Panc1 (cell line): Measurements from ENCODE around the gene DCAF12L1. TPM values are rescaled to one million over a fixed set of nuclear protein-coding genes. Genes with fewer than 3 reads are reported as not detected.

Source experiments
- ATAC-seq: fragments of 200-7000 bp; cut with Tn5 transposase; 2 replicates; pipeline ENCODE4 v1.9.1; 2020; ENCODE audit warnings: mild to moderate bottlenecking, moderate library complexity
- BruUV-seq: library from RNA; stranded (reverse); fragments of 400-500 nt; replicated peaks from 2 replicates; lab custom pipeline; 2021; lab: Mats Ljungman, UMichigan
- CTCF ChIA-PET: fragments of 300-600 bp; sonication (Branson Sonifier 250); formaldehyde crosslinking; loops from one replicate; lab custom pipeline; 2022; ENCODE audit warnings: antibody characterized with exemption; lab: Charles Lee
- POLR2A ChIA-PET: fragments of 300-600 bp; sonication (Branson Sonifier 250); formaldehyde crosslinking; loops from one replicate; lab custom pipeline; 2022; ENCODE audit warnings: antibody characterized with exemption; lab: Charles Lee
- DNase-seq: peaks from one replicate; pipeline ENCODE4 v3.0.0-alpha.2; 2010; ENCODE audit warnings: low read depth, low spot score
- H3K27ac ChIP-seq: 2 replicates; pipeline ENCODE4 v1.5.1; 2011; ENCODE audit warnings: mild to moderate bottlenecking, low read length, inconsistent platforms
- H3K27me3 ChIP-seq: fragments of 200-500 bp; sonication (Bioruptor generic); 2 replicates; pipeline ENCODE4 v1.6.0; 2014; ENCODE audit warnings: low read length, inconsistent platforms; ENCODE audit not compliant: control insufficient read depth, insufficient read depth
- H3K36me3 ChIP-seq: fragments of 200-500 bp; sonication (Bioruptor generic); 2 replicates; pipeline ENCODE4 v1.5.1; 2014; ENCODE audit warnings: inconsistent platforms, mild to moderate bottlenecking, low read length, moderate library complexity; ENCODE audit not compliant: control insufficient read depth, insufficient read depth
- H3K4me1 ChIP-seq: 2 replicates; pipeline ENCODE4 v1.5.1; 2011; ENCODE audit warnings: inconsistent platforms, mild to moderate bottlenecking, low read length, moderate library complexity; ENCODE audit not compliant: control insufficient read depth, insufficient read depth
- H3K4me3 ChIP-seq, 2 experiments: 2 replicates each; pipeline ENCODE4 v1.5.1; 2011 to 2012; ENCODE audit warnings: low read depth in 2 of 2, low read length in 2 of 2, mild to moderate bottlenecking in 2 of 2, inconsistent platforms in 1 of 2, moderate library complexity in 1 of 2
- H3K9me3 ChIP-seq: fragments of 200-500 bp; sonication (Bioruptor generic); 2 replicates; pipeline ENCODE4 v1.5.1; 2014; ENCODE audit warnings: low read depth, mild to moderate bottlenecking, inconsistent platforms, low read length, moderate library complexity; ENCODE audit not compliant: control insufficient read depth, insufficient read depth
- POLR2AphosphoS5 ChIP-seq: IDR thresholded peaks from 2 replicates; pipeline ENCODE4 v1.6.1; 2012; ENCODE audit warnings: mild to moderate bottlenecking, low read depth, low read length, moderate library complexity
- SIN3A ChIP-seq: IDR thresholded peaks from 2 replicates; pipeline ENCODE4 v1.6.1; 2012; ENCODE audit warnings: low read depth, mild to moderate bottlenecking, low read length, moderate library complexity, borderline replicate concordance; ENCODE audit not compliant: insufficient read depth
- TCF7L2 ChIP-seq: IDR thresholded peaks from 2 replicates; pipeline ENCODE4 v1.6.1; 2011; ENCODE audit warnings: mild to moderate bottlenecking, low read depth, low read length, inconsistent platforms
- in situ Hi-C: cut with HindIII; loops from 2 replicates; pipeline ENCODE4 v1.10.0; 2016; ENCODE audit warnings: low sequenced_read_pairs, low pct_unique_long_range_greater_than_20kb
- intact Hi-C: fragments of 100-400 bp; cut with micrococcal nuclease; formaldehyde crosslinking; loops from one replicate; pipeline ENCODE4 v1.10.0; 2022; ENCODE audit not compliant: unreplicated experiment
- total RNA-seq: library from RNA; stranded (reverse); gene quantifications from one replicate; pipeline ENCODE4 v1.2.1, GENCODE V29; 2021; ENCODE audit not compliant: unreplicated experiment
- TF ChIP-seq, protein P1 (sequence below), 2 experiments: IDR thresholded peaks; 2 replicates each; pipeline ENCODE4 v1.6.1; 2011 to 2012; ENCODE audit warnings: low read depth in 2 of 2, control low read depth in 1 of 2, low read length in 1 of 2, mild to moderate bottlenecking in 1 of 2, moderate library complexity in 1 of 2; ENCODE audit not compliant: insufficient read depth in 1 of 2
- TF ChIP-seq, protein P2 (sequence below): fragments of 450-650 bp; IDR thresholded peaks from 2 replicates; pipeline ENCODE4 v1.5.1; 2017; ENCODE audit warnings: mild to moderate bottlenecking

The DCAF12L1 gene
- total RNA-seq, 1 experiment from 2014 or later: not detected

DNA sequence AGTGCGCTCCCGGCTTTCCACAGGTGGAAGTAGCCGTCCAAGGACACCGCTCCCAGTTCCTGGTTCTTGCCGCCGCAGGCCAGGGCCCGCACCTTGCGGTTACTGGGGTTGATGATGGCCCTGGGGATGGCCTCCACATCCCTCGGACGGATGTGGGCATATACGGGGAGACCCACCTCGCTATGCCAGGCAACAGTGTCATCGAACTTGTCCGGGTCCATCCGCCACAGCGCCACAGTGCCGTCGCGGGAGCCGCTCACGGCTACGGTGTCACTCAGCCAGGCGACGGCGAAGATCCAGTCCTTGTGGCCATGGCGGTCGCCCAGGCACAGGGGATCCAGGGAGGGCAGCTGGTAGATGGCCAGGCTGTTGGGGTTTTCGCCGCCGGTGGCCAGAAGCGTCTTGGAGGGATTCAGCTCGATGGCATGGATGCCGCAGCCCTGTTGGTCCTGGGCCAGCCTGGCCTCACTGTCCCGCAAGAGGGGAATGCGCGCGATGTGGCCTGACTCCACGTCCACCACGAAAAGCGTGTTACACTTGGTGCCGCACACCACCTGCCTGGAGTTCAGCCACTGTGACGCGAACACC is 795 bp downstream of the DCAF12L1 start:
- H3K4me3 ChIP-seq: no peak overlapping the region
- no peaks in the 10 kb centered on the region for H3K9me3 ChIP-seq
- ChIA-PET CTCF (no interaction called here), POLR2A (no interaction called here)
- DNase-seq: no peak
- in situ Hi-C loops: no loop called here
- no peak overlapping the region for H3K27ac ChIP-seq
- TF ChIP-seq SIN3A: no peak
- TF ChIP-seq POLR2AphosphoS5: no peak
- TF ChIP-seq TCF7L2: no peak
- TF ChIP-seq, protein P1, sequence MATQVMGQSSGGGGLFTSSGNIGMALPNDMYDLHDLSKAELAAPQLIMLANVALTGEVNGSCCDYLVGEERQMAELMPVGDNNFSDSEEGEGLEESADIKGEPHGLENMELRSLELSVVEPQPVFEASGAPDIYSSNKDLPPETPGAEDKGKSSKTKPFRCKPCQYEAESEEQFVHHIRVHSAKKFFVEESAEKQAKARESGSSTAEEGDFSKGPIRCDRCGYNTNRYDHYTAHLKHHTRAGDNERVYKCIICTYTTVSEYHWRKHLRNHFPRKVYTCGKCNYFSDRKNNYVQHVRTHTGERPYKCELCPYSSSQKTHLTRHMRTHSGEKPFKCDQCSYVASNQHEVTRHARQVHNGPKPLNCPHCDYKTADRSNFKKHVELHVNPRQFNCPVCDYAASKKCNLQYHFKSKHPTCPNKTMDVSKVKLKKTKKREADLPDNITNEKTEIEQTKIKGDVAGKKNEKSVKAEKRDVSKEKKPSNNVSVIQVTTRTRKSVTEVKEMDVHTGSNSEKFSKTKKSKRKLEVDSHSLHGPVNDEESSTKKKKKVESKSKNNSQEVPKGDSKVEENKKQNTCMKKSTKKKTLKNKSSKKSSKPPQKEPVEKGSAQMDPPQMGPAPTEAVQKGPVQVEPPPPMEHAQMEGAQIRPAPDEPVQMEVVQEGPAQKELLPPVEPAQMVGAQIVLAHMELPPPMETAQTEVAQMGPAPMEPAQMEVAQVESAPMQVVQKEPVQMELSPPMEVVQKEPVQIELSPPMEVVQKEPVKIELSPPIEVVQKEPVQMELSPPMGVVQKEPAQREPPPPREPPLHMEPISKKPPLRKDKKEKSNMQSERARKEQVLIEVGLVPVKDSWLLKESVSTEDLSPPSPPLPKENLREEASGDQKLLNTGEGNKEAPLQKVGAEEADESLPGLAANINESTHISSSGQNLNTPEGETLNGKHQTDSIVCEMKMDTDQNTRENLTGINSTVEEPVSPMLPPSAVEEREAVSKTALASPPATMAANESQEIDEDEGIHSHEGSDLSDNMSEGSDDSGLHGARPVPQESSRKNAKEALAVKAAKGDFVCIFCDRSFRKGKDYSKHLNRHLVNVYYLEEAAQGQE (IDR thresholded peaks at IDR 0.05; ENCODE audit: insufficient read depth in 1 of 2, low read depth in 2 of 2, low read length in 1 of 2): no peak
- TF ChIP-seq, protein P2, sequence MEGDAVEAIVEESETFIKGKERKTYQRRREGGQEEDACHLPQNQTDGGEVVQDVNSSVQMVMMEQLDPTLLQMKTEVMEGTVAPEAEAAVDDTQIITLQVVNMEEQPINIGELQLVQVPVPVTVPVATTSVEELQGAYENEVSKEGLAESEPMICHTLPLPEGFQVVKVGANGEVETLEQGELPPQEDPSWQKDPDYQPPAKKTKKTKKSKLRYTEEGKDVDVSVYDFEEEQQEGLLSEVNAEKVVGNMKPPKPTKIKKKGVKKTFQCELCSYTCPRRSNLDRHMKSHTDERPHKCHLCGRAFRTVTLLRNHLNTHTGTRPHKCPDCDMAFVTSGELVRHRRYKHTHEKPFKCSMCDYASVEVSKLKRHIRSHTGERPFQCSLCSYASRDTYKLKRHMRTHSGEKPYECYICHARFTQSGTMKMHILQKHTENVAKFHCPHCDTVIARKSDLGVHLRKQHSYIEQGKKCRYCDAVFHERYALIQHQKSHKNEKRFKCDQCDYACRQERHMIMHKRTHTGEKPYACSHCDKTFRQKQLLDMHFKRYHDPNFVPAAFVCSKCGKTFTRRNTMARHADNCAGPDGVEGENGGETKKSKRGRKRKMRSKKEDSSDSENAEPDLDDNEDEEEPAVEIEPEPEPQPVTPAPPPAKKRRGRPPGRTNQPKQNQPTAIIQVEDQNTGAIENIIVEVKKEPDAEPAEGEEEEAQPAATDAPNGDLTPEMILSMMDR: no peak
- no peaks in the 10 kb centered on the region for H3K36me3 ChIP-seq
- intact Hi-C loops: no loop called here
- ATAC-seq: no peak
- no TSS peak for BruUV-seq
- H3K4me1 ChIP-seq: no peaks in the 10 kb centered on the region
- no peaks in the 10 kb centered on the region for H3K27me3 ChIP-seq

DNA sequence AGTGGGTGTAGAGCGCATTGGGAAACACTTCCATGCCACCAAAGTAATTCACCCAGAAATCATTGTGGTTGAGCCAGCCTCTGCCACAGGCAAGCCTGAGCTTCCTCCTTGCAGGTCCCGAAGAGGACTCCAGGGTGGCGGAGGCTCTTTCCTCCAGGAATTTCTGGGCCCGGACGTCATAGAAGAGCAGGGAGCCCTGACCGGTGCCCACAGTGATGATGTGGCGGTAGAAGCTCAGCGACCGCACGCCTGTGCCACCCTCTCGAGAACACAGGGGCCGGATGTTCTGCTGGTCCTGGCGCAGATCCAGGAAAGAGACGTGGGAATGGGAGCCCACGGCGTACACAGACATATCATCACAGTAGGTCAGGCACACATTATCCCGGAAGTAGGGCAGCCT is 1.3 kb downstream of the DCAF12L1 start:
- intact Hi-C loops: no loop called here
- in situ Hi-C loops: no loop called here
- H3K27ac ChIP-seq: no peak overlapping the region
- H3K9me3 ChIP-seq: no peaks in the 10 kb centered on the region
- H3K4me3 ChIP-seq: no peak overlapping the region
- H3K27me3 ChIP-seq: no peaks in the 10 kb centered on the region
- H3K4me1 ChIP-seq: no peaks in the 10 kb centered on the region
- POLR2A ChIA-PET: no interaction called here
- no TSS peak for BruUV-seq
- CTCF ChIA-PET: no interaction called here
- ATAC-seq: no peak
- TF ChIP-seq TCF7L2 (no peak), POLR2AphosphoS5 (no peak), SIN3A (no peak)
- TF ChIP-seq, protein P2: no peak
- TF ChIP-seq, protein P1 (IDR thresholded peaks at IDR 0.05; ENCODE audit: insufficient read depth in 1 of 2, low read depth in 2 of 2, low read length in 1 of 2): no peak
- DNase-seq: no peak
- no peaks in the 10 kb centered on the region for H3K36me3 ChIP-seq
